SU-DHL-6 (cell line): ENCODE results near the gene GATA3.
"Not testable (repeated sequence)": the region's sequence is repeated elsewhere in the genome, so short reads cannot be mapped to it uniquely, and the experiment has no call there.

Experiments
- H2AFZ ChIP-seq: fragments of 200-600 bp; sonication (generic); 2 replicates; pipeline ENCODE4 v1.6.1; 2014; ENCODE audit warnings: low read depth, mild to moderate bottlenecking, moderate library complexity, mixed read lengths, antibody characterized with exemption, low read length; ENCODE audit not compliant: severe bottlenecking
- H3F3A ChIP-seq: fragments of 200-600 bp; shearing (Covaris generic); 2 replicates; pipeline ENCODE4 v1.6.0; 2016; ENCODE audit warnings: antibody characterized with exemption, mild to moderate bottlenecking; ENCODE audit not compliant: insufficient read depth
- H3K27ac ChIP-seq: fragments of 200-600 bp; sonication (generic); 2 replicates; pipeline ENCODE4 v1.5.1; 2016; ENCODE audit warnings: low read depth, mild to moderate bottlenecking, low read length, moderate library complexity, mixed read lengths
- H3K27me3 ChIP-seq: fragments of 200-600 bp; sonication (generic), shearing (Covaris generic); 2 replicates; pipeline ENCODE4 v1.6.0; 2014; ENCODE audit warnings: mild to moderate bottlenecking, low read length
- H3K36me3 ChIP-seq: fragments of 200-600 bp; sonication (generic); 2 replicates; pipeline ENCODE4 v1.6.1; 2014; ENCODE audit warnings: mild to moderate bottlenecking, low read length, mixed read lengths
- H3K4me2 ChIP-seq: fragments of 300-600, 200-600 bp; shearing (Covaris generic), sonication (generic); 2 replicates; pipeline ENCODE4 v1.6.0; 2014; ENCODE audit warnings: low read length, low read depth, mild to moderate bottlenecking; ENCODE audit not compliant: poor library complexity, severe bottlenecking
- H3K4me3 ChIP-seq: fragments of 200-600 bp; sonication (generic); 2 replicates; pipeline ENCODE4 v1.5.1; 2014; ENCODE audit warnings: antibody characterized with exemption, low read length, mild to moderate bottlenecking, mixed read lengths; ENCODE audit not compliant: insufficient read depth, poor library complexity, severe bottlenecking
- H3K79me2 ChIP-seq: fragments of 200-600 bp; sonication (generic); 2 replicates; pipeline ENCODE4 v1.6.1; 2014; ENCODE audit warnings: mild to moderate bottlenecking, low read length, moderate library complexity; ENCODE audit not compliant: insufficient read depth
- H3K9ac ChIP-seq: fragments of 200-600 bp; sonication (generic); 2 replicates; pipeline ENCODE4 v1.7.0; 2014; ENCODE audit warnings: mild to moderate bottlenecking, low read length
- H3K9me2 ChIP-seq: fragments of 200-600 bp; sonication (generic); replicated peaks from 2 replicates; pipeline ENCODE4 v1.6.1; 2014; ENCODE audit warnings: low read length; ENCODE audit not compliant: insufficient read depth
- H3K9me3 ChIP-seq: fragments of 200-600 bp; sonication (generic); 2 replicates; pipeline ENCODE4 v1.6.1; 2014; ENCODE audit warnings: low read length, mixed read lengths; ENCODE audit not compliant: insufficient read depth
- H4K20me1 ChIP-seq: fragments of 200-600 bp; sonication (generic); 2 replicates; pipeline ENCODE4 v1.6.1; 2014; ENCODE audit warnings: low read depth, mild to moderate bottlenecking, antibody characterized with exemption, low read length, moderate library complexity, mixed read lengths
- EZH2phosphoT487 ChIP-seq: fragments of 200-600 bp; sonication (generic), shearing (Covaris generic); conservative IDR thresholded peaks from 2 replicates; pipeline ENCODE4 v1.6.1; 2018; ENCODE audit warnings: mild to moderate bottlenecking, antibody characterized with exemption, low read length, moderate library complexity, mixed read lengths
- TF ChIP-seq, protein P1 (sequence below): fragments of 200-600 bp; sonication (generic); IDR thresholded peaks from one replicate; pipeline ENCODE4 v1.5.1; 2017; ENCODE audit warnings: antibody characterized with exemption, mild to moderate bottlenecking, low read length, moderate library complexity; ENCODE audit not compliant: insufficient read depth, poor library complexity, severe bottlenecking

The GATA3 gene

DNA sequence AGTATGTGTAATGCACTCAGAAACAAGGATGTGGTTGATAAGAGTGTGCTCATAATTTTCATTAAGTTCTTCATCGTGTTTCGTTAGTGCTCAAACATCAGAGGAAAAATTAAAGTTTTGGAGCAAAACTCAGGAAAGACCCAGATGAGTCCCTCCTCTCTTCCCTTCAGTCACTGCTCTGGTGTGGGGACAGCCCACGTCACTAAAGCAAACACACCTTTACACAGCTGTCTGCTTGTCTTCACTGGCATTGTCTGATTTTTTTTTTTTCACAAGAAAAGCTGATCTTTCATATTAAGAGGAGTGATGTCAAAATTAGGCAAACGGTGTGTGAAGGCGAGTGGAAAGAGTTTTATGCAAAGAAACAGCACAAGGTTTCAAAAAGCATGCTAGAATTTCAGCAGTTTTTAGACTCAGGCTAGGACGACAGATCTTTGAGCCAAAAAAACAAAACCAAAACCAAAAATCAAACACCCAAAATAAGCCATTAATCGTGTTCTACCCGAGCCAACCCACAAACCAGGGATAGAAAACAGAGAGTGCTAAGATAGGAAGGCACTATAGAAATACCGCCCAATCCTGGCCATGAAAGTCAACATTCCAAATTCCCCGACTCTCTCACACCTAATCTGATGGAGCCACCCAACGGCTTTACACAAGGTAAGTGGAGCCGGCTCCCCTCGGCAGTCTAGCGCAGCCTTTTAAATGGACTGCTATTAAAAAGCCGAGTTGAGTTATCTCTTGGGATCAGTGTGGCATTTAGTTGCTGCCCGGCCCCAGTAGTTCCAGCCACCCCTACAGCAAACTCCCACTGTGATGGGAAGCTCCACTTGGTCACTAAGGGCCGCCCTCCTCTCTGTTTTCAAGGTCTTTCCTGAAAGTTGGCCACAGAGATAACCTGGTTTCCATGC lies 27.9 kb upstream of the GATA3 start:
- H3K9me3 ChIP-seq = no peaks in the 10 kb centered on the region
- no peak overlapping the region for H2AFZ ChIP-seq
- no peak overlapping the region for H3K27ac ChIP-seq
- no peaks in the 10 kb centered on the region for H3K79me2 ChIP-seq
- H3K36me3 ChIP-seq = no peaks in the 10 kb centered on the region
- no peaks in the 10 kb centered on the region for H3F3A ChIP-seq
- TF ChIP-seq, protein P1, sequence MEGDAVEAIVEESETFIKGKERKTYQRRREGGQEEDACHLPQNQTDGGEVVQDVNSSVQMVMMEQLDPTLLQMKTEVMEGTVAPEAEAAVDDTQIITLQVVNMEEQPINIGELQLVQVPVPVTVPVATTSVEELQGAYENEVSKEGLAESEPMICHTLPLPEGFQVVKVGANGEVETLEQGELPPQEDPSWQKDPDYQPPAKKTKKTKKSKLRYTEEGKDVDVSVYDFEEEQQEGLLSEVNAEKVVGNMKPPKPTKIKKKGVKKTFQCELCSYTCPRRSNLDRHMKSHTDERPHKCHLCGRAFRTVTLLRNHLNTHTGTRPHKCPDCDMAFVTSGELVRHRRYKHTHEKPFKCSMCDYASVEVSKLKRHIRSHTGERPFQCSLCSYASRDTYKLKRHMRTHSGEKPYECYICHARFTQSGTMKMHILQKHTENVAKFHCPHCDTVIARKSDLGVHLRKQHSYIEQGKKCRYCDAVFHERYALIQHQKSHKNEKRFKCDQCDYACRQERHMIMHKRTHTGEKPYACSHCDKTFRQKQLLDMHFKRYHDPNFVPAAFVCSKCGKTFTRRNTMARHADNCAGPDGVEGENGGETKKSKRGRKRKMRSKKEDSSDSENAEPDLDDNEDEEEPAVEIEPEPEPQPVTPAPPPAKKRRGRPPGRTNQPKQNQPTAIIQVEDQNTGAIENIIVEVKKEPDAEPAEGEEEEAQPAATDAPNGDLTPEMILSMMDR = no peak
- TF ChIP-seq EZH2phosphoT487 = no peak
- no peaks in the 10 kb centered on the region for H3K27me3 ChIP-seq
- no peaks in the 10 kb centered on the region for H4K20me1 ChIP-seq
- no peaks in the 10 kb centered on the region for H3K9me2 ChIP-seq
- no peak overlapping the region for H3K4me2 ChIP-seq
- no peak overlapping the region for H3K4me3 ChIP-seq
- H3K9ac ChIP-seq = no peak overlapping the region

DNA sequence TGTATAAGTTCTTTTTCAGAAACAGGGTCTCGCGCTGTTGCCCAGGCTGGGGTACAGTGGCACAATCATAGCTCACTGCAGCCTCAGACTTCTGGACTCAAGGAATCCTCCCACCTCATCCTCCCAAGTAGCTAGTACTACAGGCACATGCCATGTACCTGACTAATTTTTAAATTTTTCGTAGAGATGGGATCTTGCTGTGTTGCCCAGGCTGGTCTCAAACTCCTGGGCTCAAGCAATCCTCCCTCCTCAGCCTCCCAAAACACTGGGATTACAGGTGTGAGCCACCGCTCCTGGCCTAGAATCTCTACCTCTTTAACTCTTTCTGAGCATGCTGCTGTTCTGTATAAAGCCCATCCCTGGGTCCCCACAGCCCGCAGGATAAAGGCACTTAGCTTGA lies 23.3 kb upstream of the GATA3 start:
- not testable (repeated sequence) for H3K9me2 ChIP-seq, H3K27ac ChIP-seq, H3K9me3 ChIP-seq, H4K20me1 ChIP-seq, H3K4me2 ChIP-seq, H3K4me3 ChIP-seq, H3K36me3 ChIP-seq, H3K27me3 ChIP-seq, H2AFZ ChIP-seq, H3K79me2 ChIP-seq, H3F3A ChIP-seq, H3K9ac ChIP-seq

DNA sequence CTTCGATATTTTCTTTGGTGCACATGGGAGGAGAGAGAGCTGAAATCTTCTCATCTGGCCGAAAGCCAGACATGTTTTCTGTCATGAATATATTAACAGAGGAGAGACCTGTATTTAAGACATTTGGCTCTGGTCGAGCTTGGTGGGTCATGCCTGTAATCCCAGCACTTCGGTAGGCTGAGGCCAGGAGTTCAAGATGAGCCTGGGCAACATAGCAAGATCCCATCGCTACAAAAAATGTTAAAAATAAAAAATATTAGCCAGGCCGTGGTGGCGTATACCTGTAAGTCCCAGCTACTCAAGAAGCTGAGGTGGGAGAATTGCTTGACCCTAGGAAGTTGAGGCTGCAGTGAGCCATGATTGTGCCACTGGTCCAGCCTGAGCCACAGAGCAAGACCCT lies 21.9 kb upstream of the GATA3 start:
- no peaks in the 10 kb centered on the region for H3F3A ChIP-seq
- H3K27me3 ChIP-seq = no peaks in the 10 kb centered on the region
- H3K4me2 ChIP-seq = no peak overlapping the region
- H3K4me3 ChIP-seq = no peak overlapping the region
- no peak overlapping the region for H3K27ac ChIP-seq
- TF ChIP-seq EZH2phosphoT487 = no peak
- no peak overlapping the region for H2AFZ ChIP-seq
- no peaks in the 10 kb centered on the region for H3K9me3 ChIP-seq
- H3K9ac ChIP-seq = no peak overlapping the region
- H3K9me2 ChIP-seq = no peaks in the 10 kb centered on the region
- H4K20me1 ChIP-seq = no peaks in the 10 kb centered on the region
- H3K79me2 ChIP-seq = no peaks in the 10 kb centered on the region
- H3K36me3 ChIP-seq = no peaks in the 10 kb centered on the region

DNA sequence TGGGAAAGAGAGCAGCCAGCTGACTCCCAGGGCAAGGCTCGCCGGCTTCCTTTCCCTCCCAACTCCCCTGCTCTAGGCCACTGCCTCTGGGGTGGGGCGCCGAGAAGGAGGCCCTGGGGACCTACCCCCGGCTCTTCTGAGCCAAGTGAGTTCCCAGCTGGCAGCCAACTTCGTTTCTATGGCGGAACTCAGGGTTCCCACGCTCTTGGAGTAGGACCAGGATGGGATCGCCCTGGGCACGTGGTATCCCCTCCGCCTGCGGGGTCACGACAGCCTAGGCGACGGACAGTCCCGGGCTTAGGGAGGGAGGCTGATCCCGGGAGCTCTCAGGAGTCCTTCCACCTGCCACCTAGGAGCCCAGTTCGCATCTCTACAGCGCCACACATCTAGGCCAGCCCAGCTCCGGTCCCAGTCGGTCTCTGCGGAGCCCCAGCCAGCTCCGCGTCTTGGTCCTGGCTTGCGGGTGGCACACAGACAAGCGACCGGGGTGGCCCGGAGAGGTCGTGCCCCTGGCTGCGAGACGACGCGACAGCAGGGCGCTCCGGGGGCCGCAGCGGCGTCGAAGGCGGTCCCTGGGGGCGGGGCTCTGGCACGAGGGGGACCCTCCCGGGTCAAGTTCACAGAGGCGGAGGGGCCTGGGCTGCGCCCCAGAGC lies 20.5 kb upstream of the GATA3 start:
- no peak overlapping the region for H2AFZ ChIP-seq
- H3K9me3 ChIP-seq = no peaks in the 10 kb centered on the region
- no peaks in the 10 kb centered on the region for H4K20me1 ChIP-seq
- H3K9me2 ChIP-seq = no peaks in the 10 kb centered on the region
- TF ChIP-seq EZH2phosphoT487 = no peak
- TF ChIP-seq, protein P1 = no peak
- no peak overlapping the region for H3K9ac ChIP-seq
- no peak overlapping the region for H3K27ac ChIP-seq
- H3K79me2 ChIP-seq = no peaks in the 10 kb centered on the region
- no peak overlapping the region for H3K4me2 ChIP-seq
- H3F3A ChIP-seq = no peaks in the 10 kb centered on the region
- H3K27me3 ChIP-seq = no peaks in the 10 kb centered on the region
- no peak overlapping the region for H3K4me3 ChIP-seq
- no peaks in the 10 kb centered on the region for H3K36me3 ChIP-seq
